HG03457 (cell line): Measurements from ENCODE around the gene TNFRSF18.
"Not testable (repeated sequence)": the region's sequence is repeated elsewhere in the genome, so short reads cannot be mapped to it uniquely, and the experiment has no call there.

ENCODE experiments used
- ATAC-seq: cut with Tn5 transposase; IDR thresholded peaks from one replicate; pipeline ENCODE4 v1.9.1; 2021; ENCODE audit warnings: moderate number of reproducible peaks; ENCODE audit not compliant: unreplicated experiment

Gene TNFRSF18

GRCh38 chr1:1199141-1199960 is 7.0 kb downstream of the TNFRSF18 start:
- no peak for ATAC-seq

- no peak for ATAC-seq
Measured at GRCh38 chr1:1198423-1199140, 7.8 kb downstream of the TNFRSF18 start.

- no peak for ATAC-seq
Measured at GRCh38 chr1:1197551-1198422, 8.6 kb downstream of the TNFRSF18 start.

- ATAC-seq, result no peak
Measured at GRCh38 chr1:1197188-1197500, 9.2 kb downstream of the TNFRSF18 start.

GRCh38 chr1:1196431-1197187 is 9.8 kb downstream of the TNFRSF18 start:
- ATAC-seq, result no peak

GRCh38 chr1:1195726-1196125 is 10.7 kb downstream of the TNFRSF18 start:
- not testable (repeated sequence) for ATAC-seq

GRCh38 chr1:1194723-1195122 is 11.7 kb downstream of the TNFRSF18 start:
- no peak for ATAC-seq

GRCh38 chr1:1191734-1192133 is 14.7 kb downstream of the TNFRSF18 start:
- no peak for ATAC-seq

- no peak for ATAC-seq
Measured at GRCh38 chr1:1189111-1189510, 17.3 kb downstream of the TNFRSF18 start.

- no peak for ATAC-seq
Measured at GRCh38 chr1:1187938-1188337, 18.5 kb downstream of the TNFRSF18 start.

- ATAC-seq, result no peak
Measured at GRCh38 chr1:1185101-1185765, 21.2 kb downstream of the TNFRSF18 start.

GRCh38 chr1:1183833-1184775 is 22.3 kb downstream of the TNFRSF18 start:
- ATAC-seq, result no peak

GRCh38 chr1:1183221-1183747 is 23.1 kb downstream of the TNFRSF18 start:
- no peak for ATAC-seq

GRCh38 chr1:1182491-1183220 is 23.7 kb downstream of the TNFRSF18 start:
- no peak for ATAC-seq

- no peak for ATAC-seq
Measured at GRCh38 chr1:1181938-1182410, 24.4 kb downstream of the TNFRSF18 start.

GRCh38 chr1:1181129-1181937 is 25.1 kb downstream of the TNFRSF18 start:
- ATAC-seq, result no peak
